Measurements from ENCODE around the gene LTB4R2.

- TF ChIP-seq POLR2A (IDR thresholded peaks at IDR 0.05; ENCODE audit: low read length) (no peak), EP300 (IDR thresholded peaks at IDR 0.05) (no peak), KDM1A (IDR thresholded peaks at IDR 0.05; ENCODE audit: low read depth) (no peak), CTCF (IDR thresholded peaks at IDR 0.05) (no peak), HMGXB4 (CRISPR knock-in tag; IDR thresholded peaks at IDR 0.05; ENCODE audit: borderline replicate concordance) (no peak), ESRRA (IDR thresholded peaks at IDR 0.05; ENCODE audit: borderline replicate concordance, low read length) (no peak), MAX (IDR thresholded peaks at IDR 0.05) (no peak), NR3C1 (IDR thresholded peaks at IDR 0.05) (no peak), PBX3 (IDR thresholded peaks at IDR 0.05) (no peak), NPAS2 (CRISPR knock-in tag; IDR thresholded peaks at IDR 0.05; ENCODE audit: borderline replicate concordance) (no peak), RAD21 (conservative IDR thresholded peaks at IDR 0.05 in 1 of 2, IDR thresholded peaks at IDR 0.05 in 1 of 2) (no peak), CEBPB (IDR thresholded peaks at IDR 0.05) (no peak), ATOH8 (CRISPR knock-in tag; IDR thresholded peaks at IDR 0.05; ENCODE audit: low read depth) (no peak)
These were observed 38.2 kb downstream of the LTB4R2 start for GRCh38 chr14:24348186-24348585.
